ENCODE data around the gene ADGRG6.

ADGRG6 gene

DNA sequence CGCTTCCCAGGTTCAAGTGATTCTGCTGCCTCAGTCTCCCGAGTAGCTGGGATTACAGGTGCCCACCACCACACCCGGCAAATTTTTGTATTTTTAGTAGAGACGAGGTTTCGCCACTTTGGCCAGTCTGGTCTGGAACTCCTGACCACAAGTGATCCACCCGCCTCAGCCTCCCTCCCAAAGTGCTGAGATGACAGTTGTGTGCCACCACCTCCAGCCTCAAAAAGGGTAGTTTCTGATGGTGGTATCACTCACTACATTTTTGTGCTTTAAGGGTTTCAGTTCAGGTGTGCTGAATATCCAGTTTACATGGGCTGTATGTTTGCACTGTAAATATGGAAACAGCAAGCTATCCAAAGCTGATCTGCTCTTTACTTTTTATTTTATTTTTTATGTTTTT lies 12.1 kb upstream of the ADGRG6 start:
- no peak overlapping the region for H3K27ac ChIP-seq (ENCODE audit: insufficient read depth, low read length, poor library complexity, severe bottlenecking)
- no peak for DNase-seq
- no peaks in the 10 kb centered on the region for H3K27me3 ChIP-seq (replicated peaks; ENCODE audit: control insufficient read depth, insufficient read depth, low read length, poor library complexity, severe bottlenecking)
- no peak overlapping the region for H3K4me3 ChIP-seq (ENCODE audit: insufficient read depth, low read depth, low read length, poor library complexity, severe bottlenecking)
- H3K9me3 ChIP-seq (ENCODE audit: control insufficient read depth, low read length), result no peaks in the 10 kb centered on the region
- no peaks in the 10 kb centered on the region for H3K4me1 ChIP-seq (ENCODE audit: control insufficient read depth, insufficient read depth, low read length, poor library complexity, severe bottlenecking)
- no peaks in the 10 kb centered on the region for H3K36me3 ChIP-seq (ENCODE audit: control insufficient read depth, insufficient read depth, low read length)

DNA sequence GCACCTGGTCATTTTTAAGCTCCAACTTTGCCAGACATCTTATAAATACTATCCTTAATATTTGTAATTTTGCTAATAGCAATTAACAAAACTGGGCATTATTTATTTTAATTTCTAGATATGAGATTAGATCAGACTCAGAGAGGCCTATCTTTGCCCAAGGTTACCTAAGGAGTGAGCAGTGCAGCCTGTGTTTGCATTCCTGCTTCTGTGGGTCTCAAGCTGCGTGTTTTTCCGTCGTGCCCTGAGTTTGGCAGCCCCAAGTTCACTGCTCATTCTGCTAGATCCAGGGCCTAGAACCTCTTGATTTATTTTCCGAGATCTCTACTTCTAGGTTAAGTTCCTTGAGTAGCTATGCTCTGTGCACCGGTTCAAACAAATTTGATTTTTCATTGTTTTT lies 11.0 kb upstream of the ADGRG6 start:
- H3K36me3 ChIP-seq (ENCODE audit: control insufficient read depth, insufficient read depth, low read length), result no peaks in the 10 kb centered on the region
- H3K9me3 ChIP-seq (ENCODE audit: control insufficient read depth, low read length), result no peaks in the 10 kb centered on the region
- H3K4me1 ChIP-seq (ENCODE audit: control insufficient read depth, insufficient read depth, low read length, poor library complexity, severe bottlenecking), result no peaks in the 10 kb centered on the region
- no peaks in the 10 kb centered on the region for H3K27me3 ChIP-seq (replicated peaks; ENCODE audit: control insufficient read depth, insufficient read depth, low read length, poor library complexity, severe bottlenecking)
- no peak overlapping the region for H3K27ac ChIP-seq (ENCODE audit: insufficient read depth, low read length, poor library complexity, severe bottlenecking)
- no peak for DNase-seq
- H3K4me3 ChIP-seq (ENCODE audit: insufficient read depth, low read depth, low read length, poor library complexity, severe bottlenecking), result no peak overlapping the region

- DNase-seq, result no peak
- Histone ChIP-seq H3K27ac (ENCODE audit: insufficient read depth, low read length, poor library complexity, severe bottlenecking) (no peak overlapping the region), H3K36me3 (ENCODE audit: control insufficient read depth, insufficient read depth, low read length) (no peaks in the 10 kb centered on the region), H3K4me1 (ENCODE audit: control insufficient read depth, insufficient read depth, low read length, poor library complexity, severe bottlenecking) (no peaks in the 10 kb centered on the region), H3K27me3 (replicated peaks; ENCODE audit: control insufficient read depth, insufficient read depth, low read length, poor library complexity, severe bottlenecking) (no peaks in the 10 kb centered on the region), H3K9me3 (ENCODE audit: control insufficient read depth, low read length) (no peaks in the 10 kb centered on the region), H3K4me3 (ENCODE audit: insufficient read depth, low read depth, low read length, poor library complexity, severe bottlenecking) (no peak overlapping the region)
Measured at GRCh38 chr6:142291512-142291911, 10.3 kb upstream of the ADGRG6 start.

DNA sequence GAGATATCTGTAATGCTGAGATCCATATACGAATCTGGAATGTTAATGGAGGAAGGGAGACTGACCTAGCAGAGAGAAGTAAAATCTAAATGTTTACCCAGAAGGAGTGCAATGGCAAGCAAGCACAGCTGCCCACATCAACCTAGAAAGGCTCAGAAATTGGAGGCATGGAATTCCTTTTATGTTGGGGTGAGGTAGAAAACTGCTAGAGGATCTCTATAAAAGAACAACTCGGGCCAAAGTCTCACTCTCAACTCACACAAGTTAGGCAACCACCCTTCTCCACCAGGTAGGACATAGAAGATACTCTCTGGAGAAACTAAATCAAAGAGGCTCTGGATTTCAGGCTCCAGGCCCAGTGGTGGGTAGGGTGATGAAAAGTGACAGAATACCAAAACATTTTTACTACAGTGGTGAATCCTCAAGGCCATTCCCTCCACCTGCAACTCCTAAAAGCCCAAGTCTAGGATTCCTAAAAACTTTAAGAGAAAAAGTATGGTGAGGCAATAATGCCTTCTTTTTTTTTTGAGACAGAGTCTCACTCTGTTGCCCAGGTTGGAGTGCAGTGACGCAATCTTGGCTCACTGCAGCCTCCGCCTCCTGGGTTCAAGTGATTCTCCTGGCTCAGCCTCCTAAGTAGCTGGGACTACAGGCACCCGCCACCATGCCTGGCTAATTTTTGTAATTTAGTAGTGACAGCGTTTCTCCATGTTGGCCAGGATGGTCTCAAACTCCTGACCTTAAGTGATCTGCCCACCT lies 9.5 kb upstream of the ADGRG6 start:
- Histone ChIP-seq H3K36me3 (ENCODE audit: control insufficient read depth, insufficient read depth, low read length) (no peaks in the 10 kb centered on the region), H3K4me3 (ENCODE audit: insufficient read depth, low read depth, low read length, poor library complexity, severe bottlenecking) (no peak overlapping the region), H3K27ac (ENCODE audit: insufficient read depth, low read length, poor library complexity, severe bottlenecking) (no peak overlapping the region), H3K27me3 (replicated peaks; ENCODE audit: control insufficient read depth, insufficient read depth, low read length, poor library complexity, severe bottlenecking) (no peaks in the 10 kb centered on the region), H3K4me1 (ENCODE audit: control insufficient read depth, insufficient read depth, low read length, poor library complexity, severe bottlenecking) (no peaks in the 10 kb centered on the region), H3K9me3 (ENCODE audit: control insufficient read depth, low read length) (no peaks in the 10 kb centered on the region)
- no peak for DNase-seq

DNA sequence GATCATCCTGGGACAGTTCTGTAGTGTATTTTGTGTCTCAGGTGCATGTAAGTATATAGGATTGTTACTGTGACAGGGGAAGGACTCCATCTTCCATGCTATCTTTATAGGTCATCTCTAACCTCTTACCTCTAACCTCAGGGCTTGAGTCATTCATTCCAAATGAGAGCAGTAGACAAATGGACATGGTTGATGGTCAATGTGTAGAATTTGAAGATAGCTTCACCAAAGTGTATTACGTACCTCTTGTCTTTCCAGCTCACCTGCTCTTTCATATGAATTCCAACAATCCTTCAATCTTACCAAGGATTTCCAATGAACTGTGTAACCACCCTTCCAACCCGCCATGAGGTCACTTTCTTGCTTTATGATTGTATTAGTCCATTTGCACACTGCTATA lies 8.7 kb upstream of the ADGRG6 start:
- H3K36me3 ChIP-seq (ENCODE audit: control insufficient read depth, insufficient read depth, low read length), result no peaks in the 10 kb centered on the region
- no peaks in the 10 kb centered on the region for H3K27me3 ChIP-seq (replicated peaks; ENCODE audit: control insufficient read depth, insufficient read depth, low read length, poor library complexity, severe bottlenecking)
- no peak overlapping the region for H3K4me3 ChIP-seq (ENCODE audit: insufficient read depth, low read depth, low read length, poor library complexity, severe bottlenecking)
- H3K27ac ChIP-seq (ENCODE audit: insufficient read depth, low read length, poor library complexity, severe bottlenecking), result no peak overlapping the region
- DNase-seq, result no peak
- H3K9me3 ChIP-seq (ENCODE audit: control insufficient read depth, low read length), result no peaks in the 10 kb centered on the region
- no peaks in the 10 kb centered on the region for H3K4me1 ChIP-seq (ENCODE audit: control insufficient read depth, insufficient read depth, low read length, poor library complexity, severe bottlenecking)

DNA sequence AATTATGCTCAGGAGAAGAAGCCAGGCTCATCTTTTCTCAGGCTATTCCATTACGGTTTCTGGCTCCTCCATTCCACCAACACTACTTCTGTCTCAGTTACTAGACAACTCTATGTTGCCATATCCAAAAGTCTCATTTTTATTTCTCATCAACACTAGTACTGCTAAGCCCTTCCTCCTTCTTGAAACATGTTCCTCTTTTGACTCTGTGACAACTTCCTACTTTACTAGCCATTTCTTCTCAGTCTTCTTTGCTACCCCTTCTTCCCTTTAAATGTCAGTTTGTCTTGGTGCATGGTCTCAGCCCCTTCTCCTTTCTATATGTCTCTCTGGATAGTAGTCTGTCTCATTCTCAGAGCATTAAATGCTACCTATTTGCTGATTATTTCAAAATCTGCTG lies 7.1 kb upstream of the ADGRG6 start:
- Histone ChIP-seq H3K4me1 (ENCODE audit: control insufficient read depth, insufficient read depth, low read length, poor library complexity, severe bottlenecking) (no peaks in the 10 kb centered on the region), H3K36me3 (ENCODE audit: control insufficient read depth, insufficient read depth, low read length) (no peaks in the 10 kb centered on the region), H3K27ac (ENCODE audit: insufficient read depth, low read length, poor library complexity, severe bottlenecking) (no peak overlapping the region), H3K9me3 (ENCODE audit: control insufficient read depth, low read length) (no peaks in the 10 kb centered on the region), H3K4me3 (ENCODE audit: insufficient read depth, low read depth, low read length, poor library complexity, severe bottlenecking) (no peak overlapping the region), H3K27me3 (replicated peaks; ENCODE audit: control insufficient read depth, insufficient read depth, low read length, poor library complexity, severe bottlenecking) (no peaks in the 10 kb centered on the region)
- no peak for DNase-seq

DNA sequence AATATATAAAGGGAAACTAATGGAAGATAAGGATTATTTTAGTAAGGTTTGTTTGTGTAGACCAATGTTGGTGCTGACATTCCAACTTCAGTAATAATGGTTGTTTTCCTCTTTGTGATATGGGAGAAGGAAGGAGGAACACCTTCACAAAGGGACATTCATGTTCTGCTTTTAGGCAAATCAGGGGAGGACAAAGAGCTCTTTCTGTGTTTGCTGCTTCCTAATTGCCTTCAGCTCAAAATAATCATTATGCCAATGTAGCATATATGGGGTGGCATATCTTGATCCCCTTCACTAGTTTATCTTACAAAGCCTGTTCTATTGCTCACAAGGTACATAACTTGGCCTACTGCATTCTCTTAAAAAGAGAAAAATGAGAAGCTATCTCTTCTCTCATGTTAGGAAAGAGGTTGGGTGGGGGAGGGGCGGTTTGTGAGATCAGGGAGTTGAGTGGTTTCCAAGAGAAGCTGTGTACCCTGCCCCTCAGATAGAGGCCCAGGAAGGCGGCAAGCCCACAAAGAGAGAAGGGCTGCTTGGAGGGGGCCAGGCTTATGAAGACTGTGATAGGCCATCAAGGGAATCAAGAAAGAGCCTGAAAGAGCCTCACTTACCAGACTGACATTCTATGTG lies 4.7 kb upstream of the ADGRG6 start:
- no peak for DNase-seq
- H3K27ac ChIP-seq (ENCODE audit: insufficient read depth, low read length, poor library complexity, severe bottlenecking), result no peak overlapping the region
- no peaks in the 10 kb centered on the region for H3K36me3 ChIP-seq (ENCODE audit: control insufficient read depth, insufficient read depth, low read length)
- peaks cover 3% of the 10 kb centered on the region for H3K4me1 ChIP-seq (ENCODE audit: control insufficient read depth, insufficient read depth, low read length, poor library complexity, severe bottlenecking)
- H3K27me3 ChIP-seq (replicated peaks; ENCODE audit: control insufficient read depth, insufficient read depth, low read length, poor library complexity, severe bottlenecking), result no peaks in the 10 kb centered on the region
- no peak overlapping the region for H3K4me3 ChIP-seq (ENCODE audit: insufficient read depth, low read depth, low read length, poor library complexity, severe bottlenecking)
- H3K9me3 ChIP-seq (ENCODE audit: control insufficient read depth, low read length), result no peaks in the 10 kb centered on the region

DNA sequence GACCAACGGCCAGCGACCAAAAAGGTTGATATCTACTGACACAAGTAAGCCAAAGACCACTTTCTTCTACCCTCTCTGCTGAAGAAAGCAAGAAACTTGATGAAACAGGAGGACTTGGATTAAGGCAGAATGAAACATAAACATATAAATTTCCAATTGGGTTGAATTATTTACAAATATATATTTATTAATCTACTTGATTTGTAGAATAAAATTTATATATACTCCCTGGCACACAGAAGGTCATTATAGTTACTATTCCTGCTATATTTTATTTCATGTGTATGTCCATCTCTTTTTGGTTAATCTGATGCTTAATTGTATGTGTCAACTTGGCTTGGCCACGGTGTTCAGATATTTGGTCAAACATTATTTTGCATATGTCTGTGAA lies 4.2 kb upstream of the ADGRG6 start:
- Histone ChIP-seq H3K27ac (ENCODE audit: insufficient read depth, low read length, poor library complexity, severe bottlenecking) (no peak overlapping the region), H3K36me3 (ENCODE audit: control insufficient read depth, insufficient read depth, low read length) (no peaks in the 10 kb centered on the region), H3K4me3 (ENCODE audit: insufficient read depth, low read depth, low read length, poor library complexity, severe bottlenecking) (no peak overlapping the region), H3K4me1 (ENCODE audit: control insufficient read depth, insufficient read depth, low read length, poor library complexity, severe bottlenecking) (peaks cover 3% of the 10 kb centered on the region), H3K27me3 (replicated peaks; ENCODE audit: control insufficient read depth, insufficient read depth, low read length, poor library complexity, severe bottlenecking) (no peaks in the 10 kb centered on the region), H3K9me3 (ENCODE audit: control insufficient read depth, low read length) (no peaks in the 10 kb centered on the region)
- DNase-seq, result no peak

DNA sequence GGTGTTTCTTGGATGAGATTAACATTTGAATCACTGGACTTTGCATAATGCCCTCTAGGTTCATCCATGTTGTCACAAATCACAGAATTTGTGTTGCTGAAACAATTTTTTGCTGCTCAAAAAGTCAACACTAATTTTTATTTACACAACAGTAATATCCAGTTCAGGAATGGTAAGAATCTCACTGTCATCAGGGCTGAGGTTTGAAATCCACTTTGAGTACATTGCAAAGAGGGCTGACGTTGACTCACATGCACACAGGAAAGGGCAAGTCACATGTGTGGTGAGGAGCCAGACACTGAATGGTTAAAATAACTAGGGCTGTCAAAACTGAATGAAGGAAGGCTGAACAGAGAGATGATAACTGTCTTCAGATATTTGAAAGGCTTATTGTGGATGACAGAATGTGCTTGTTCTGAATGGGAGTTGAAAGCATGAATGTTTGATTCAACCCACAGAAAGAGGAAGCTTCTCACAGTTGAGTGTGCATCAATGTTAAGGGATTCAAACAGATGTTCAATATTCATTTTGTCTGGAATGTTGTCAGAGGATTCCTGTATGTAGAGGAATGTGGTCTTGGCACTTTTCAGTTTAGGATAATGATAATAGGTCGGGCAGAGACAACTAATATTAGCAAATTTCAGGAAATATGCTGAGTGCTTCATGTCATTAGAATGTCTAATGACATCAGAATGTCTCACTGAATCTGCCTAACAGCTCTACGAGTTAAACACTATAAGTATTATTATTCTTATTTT lies 3.6 kb upstream of the ADGRG6 start:
- Histone ChIP-seq H3K36me3 (ENCODE audit: control insufficient read depth, insufficient read depth, low read length) (no peaks in the 10 kb centered on the region), H3K4me1 (ENCODE audit: control insufficient read depth, insufficient read depth, low read length, poor library complexity, severe bottlenecking) (peaks cover 3% of the 10 kb centered on the region), H3K9me3 (ENCODE audit: control insufficient read depth, low read length) (no peaks in the 10 kb centered on the region), H3K27me3 (replicated peaks; ENCODE audit: control insufficient read depth, insufficient read depth, low read length, poor library complexity, severe bottlenecking) (peaks cover under 1% of the 10 kb centered on the region), H3K4me3 (ENCODE audit: insufficient read depth, low read depth, low read length, poor library complexity, severe bottlenecking) (no peak overlapping the region), H3K27ac (ENCODE audit: insufficient read depth, low read length, poor library complexity, severe bottlenecking) (no peak overlapping the region)
- DNase-seq, result no peak

DNA sequence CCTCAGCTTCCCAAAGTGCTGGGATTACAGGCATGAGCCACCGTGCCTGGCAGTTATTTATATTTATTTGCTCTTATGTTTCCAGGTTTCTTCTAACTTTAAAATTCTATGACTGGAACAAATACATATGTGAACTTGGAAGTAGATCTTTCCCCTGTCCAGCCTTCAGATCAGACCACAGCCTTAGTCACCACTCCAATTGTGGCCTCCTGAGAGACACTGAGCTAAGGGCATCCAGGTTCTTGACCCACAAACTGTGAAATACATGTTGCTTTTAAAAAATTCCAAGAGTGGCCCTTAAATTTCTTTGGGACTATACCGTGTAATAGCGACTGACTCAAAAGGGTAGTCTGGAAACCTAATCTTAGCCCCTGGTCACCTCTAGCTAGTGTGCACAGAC lies 1.5 kb upstream of the ADGRG6 start:
- H3K4me1 ChIP-seq (ENCODE audit: control insufficient read depth, insufficient read depth, low read length, poor library complexity, severe bottlenecking), result peaks cover 3% of the 10 kb centered on the region
- DNase-seq, result no peak
- no peaks in the 10 kb centered on the region for H3K9me3 ChIP-seq (ENCODE audit: control insufficient read depth, low read length)
- peaks cover 3% of the 10 kb centered on the region for H3K27me3 ChIP-seq (replicated peaks; ENCODE audit: control insufficient read depth, insufficient read depth, low read length, poor library complexity, severe bottlenecking)
- H3K4me3 ChIP-seq (ENCODE audit: insufficient read depth, low read depth, low read length, poor library complexity, severe bottlenecking), result no peak overlapping the region
- H3K27ac ChIP-seq (ENCODE audit: insufficient read depth, low read length, poor library complexity, severe bottlenecking), result no peak overlapping the region
- no peaks in the 10 kb centered on the region for H3K36me3 ChIP-seq (ENCODE audit: control insufficient read depth, insufficient read depth, low read length)

All from effector memory CD4-positive, alpha-beta T cell (primary cell).